HG03159 (cell line): ENCODE results near the gene AHNAK2.

Experiments
- ATAC-seq: cut with Tn5 transposase; IDR thresholded peaks from one replicate; pipeline ENCODE4 v1.9.1; 2021; ENCODE audit warnings: mild to moderate bottlenecking, moderate library complexity; ENCODE audit not compliant: unreplicated experiment

AHNAK2 gene

DNA sequence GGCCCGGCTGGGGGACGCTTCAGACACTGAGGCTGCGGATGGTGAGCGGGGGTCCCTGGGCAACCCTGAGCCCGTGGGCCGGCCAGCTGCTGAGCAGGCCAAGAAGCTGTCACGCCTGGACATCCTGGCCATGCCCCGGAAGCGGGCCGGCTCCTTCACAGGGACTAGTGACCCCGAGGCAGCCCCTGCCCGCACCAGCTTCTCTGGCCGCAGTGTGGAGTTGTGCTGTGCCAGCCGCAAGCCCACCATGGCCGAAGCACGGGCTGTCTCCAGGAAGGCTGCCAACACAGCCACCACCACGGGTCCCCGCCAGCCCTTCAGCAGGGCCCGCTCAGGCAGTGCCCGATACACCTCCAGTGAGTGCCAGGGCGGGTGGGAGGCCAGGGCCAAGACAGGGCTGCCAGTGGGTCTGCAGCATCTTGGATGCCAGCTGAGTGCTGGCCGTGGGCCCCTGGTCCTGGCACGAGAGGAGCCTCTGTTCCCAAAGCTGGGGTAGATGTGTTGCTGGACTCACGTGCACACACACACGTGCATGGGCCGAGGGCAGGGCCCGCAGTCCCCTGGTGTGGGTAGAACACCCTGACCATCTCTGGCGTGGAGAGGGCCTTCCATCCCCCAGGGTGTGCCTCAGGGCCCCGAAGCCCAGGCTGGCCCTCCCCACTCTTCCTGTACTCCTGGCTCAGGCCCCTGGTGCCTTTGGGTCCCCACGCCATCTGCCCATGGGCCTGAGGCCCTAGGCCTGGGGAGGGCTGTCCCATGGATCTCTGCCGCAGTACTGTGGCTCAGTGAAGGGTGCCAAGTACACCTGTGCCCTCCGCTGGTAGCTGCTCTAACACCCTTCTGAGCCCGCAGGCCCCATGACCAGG lies 90.3 kb downstream of the AHNAK2 start:
- ATAC-seq = no peak
